Measurements from ENCODE around the gene NUDCD3. TPM values are rescaled to one million over a fixed set of nuclear protein-coding genes. Genes with fewer than 3 reads are reported as not detected.

NUDCD3 gene
- total and polyA plus RNA-seq, 2 of the 8 experiments (the other 6 are each of a cell fraction or from before 2014, with no cell fraction given), result 35.2 to 93.7 TPM

DNA sequence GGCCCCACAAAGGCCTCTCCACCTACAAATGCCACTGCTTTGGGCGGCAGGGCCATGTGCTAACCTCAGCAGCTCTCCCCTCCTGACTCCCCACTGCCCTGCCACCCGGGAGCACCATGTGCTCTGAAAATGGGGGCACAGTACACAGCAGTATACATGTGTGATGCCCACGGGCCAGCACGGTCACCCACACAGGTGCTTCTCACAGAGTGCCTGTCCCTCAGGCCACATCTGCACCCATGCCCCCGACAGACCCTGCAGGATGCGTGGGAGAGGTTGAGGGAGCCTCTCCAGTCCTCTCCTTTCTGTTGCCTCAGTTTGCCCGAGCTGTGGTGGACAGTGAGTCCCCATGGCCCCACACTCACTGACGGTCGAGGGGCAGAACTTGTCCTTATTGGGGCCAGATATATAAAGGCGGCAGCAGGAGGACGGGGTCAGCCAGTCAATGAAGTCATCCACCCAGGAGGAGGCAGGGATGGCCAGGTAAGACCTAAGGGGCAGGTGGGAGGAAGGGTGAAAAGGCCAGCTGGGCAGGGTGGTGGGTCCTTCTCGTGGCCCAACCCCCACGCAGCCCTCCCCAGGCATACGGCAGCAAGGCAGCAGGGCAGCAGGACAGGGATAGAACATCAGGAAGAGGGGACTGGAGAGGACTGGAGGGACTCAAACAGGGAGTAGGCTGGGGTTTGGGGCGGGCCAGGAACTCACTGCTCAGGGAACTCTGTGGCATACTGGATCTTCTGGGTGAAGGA is 31.1 kb upstream of the NUDCD3 start (continued):
- TF ChIP-seq EZH2 (IDR thresholded peaks at IDR 0.05; ENCODE audit: low read depth, low read length, severe bottlenecking) (no peak), MAFK (IDR thresholded peaks at IDR 0.05; ENCODE audit: low read depth, low read length) (no peak), KDM1A (IDR thresholded peaks at IDR 0.05; ENCODE audit: borderline replicate concordance, low read length) (no peak), SIX5 (IDR thresholded peaks at IDR 0.05; ENCODE audit: low read depth, low read length) (no peak), PHF8 (conservative IDR thresholded peaks at IDR 0.05; ENCODE audit: low read depth, low read length) (no peak)
- TF ChIP-seq, protein P1, sequence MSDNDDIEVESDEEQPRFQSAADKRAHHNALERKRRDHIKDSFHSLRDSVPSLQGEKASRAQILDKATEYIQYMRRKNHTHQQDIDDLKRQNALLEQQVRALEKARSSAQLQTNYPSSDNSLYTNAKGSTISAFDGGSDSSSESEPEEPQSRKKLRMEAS (IDR thresholded peaks at IDR 0.05), result no peak

Data from H1 (cell line).